ENCODE results near the gene FGF1.

Gene FGF1

DNA sequence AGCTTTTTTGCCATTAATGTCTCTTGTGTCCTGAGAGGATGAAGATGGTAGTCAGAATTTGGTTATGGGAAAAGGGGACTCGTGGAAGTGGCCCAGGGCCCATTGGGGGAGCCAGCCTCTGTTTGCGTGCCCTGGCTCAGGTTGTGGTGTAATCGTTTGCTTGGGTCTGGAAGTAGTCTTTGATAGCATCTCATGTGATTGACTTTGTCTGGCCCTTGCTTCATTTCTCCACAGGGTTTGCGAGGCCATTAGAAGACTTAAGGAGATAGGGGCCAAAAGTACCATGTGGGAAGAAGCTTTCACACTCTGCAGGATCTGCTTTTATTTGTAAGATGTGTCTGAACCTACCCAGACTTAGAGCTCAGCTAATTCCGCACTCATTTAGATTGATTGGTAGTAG lies 114.5 kb downstream of the FGF1 start:
- TF ChIP-seq, protein P1, sequence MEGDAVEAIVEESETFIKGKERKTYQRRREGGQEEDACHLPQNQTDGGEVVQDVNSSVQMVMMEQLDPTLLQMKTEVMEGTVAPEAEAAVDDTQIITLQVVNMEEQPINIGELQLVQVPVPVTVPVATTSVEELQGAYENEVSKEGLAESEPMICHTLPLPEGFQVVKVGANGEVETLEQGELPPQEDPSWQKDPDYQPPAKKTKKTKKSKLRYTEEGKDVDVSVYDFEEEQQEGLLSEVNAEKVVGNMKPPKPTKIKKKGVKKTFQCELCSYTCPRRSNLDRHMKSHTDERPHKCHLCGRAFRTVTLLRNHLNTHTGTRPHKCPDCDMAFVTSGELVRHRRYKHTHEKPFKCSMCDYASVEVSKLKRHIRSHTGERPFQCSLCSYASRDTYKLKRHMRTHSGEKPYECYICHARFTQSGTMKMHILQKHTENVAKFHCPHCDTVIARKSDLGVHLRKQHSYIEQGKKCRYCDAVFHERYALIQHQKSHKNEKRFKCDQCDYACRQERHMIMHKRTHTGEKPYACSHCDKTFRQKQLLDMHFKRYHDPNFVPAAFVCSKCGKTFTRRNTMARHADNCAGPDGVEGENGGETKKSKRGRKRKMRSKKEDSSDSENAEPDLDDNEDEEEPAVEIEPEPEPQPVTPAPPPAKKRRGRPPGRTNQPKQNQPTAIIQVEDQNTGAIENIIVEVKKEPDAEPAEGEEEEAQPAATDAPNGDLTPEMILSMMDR (IDR thresholded peaks at IDR 0.05; ENCODE audit: insufficient read depth, missing control alignments): no peak

DNA sequence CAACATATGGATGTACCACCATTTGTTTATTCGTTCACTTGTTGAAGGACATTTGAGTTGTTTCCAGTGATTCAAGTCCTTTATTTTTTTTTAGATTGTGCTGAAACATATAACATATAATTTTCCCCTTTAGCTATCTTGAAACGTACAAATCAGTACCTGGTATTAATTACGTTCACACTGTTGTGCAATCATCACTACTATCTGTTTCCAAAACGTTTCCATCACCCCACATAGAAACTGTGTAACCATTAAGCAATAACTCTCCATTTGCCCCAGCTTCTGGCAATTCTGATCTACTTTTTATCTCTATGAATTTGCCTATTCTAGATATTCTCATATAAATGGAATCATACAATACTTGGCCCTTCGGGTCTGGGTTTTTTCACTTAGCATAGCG lies 116.0 kb downstream of the FGF1 start:
- FAIRE-seq (no peak), DNase-seq (ENCODE audit: insufficient read length, low spot score) (no peak)
- TF ChIP-seq, protein P1 (IDR thresholded peaks at IDR 0.05; ENCODE audit: insufficient read depth, missing control alignments): no peak

More for the DNA sequence above, 114.5 kb downstream of the FGF1 start:
- FAIRE-seq (no peak), DNase-seq (ENCODE audit: insufficient read length, low spot score) (no peak)

DNA sequence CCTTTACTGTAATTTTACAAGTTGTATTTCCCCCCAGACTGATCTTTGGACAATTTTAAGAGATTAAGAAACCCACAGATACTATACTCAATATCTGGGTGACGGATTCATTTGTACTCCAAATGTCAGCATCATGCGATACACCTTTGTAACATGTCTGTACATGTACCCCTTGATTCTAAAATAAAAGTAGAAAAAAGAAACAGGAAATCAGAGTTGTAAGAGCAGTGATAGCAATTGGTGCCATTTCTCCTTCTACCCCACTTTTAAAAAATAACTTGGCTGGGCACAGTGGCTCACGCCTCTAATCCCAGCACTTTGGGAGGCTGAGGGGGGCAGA lies 116.9 kb downstream of the FGF1 start:
- no peak for DNase-seq (ENCODE audit: insufficient read length, low spot score)
- TF ChIP-seq, protein P1 (IDR thresholded peaks at IDR 0.05; ENCODE audit: insufficient read depth, missing control alignments): no peak
- FAIRE-seq: no peak

DNA sequence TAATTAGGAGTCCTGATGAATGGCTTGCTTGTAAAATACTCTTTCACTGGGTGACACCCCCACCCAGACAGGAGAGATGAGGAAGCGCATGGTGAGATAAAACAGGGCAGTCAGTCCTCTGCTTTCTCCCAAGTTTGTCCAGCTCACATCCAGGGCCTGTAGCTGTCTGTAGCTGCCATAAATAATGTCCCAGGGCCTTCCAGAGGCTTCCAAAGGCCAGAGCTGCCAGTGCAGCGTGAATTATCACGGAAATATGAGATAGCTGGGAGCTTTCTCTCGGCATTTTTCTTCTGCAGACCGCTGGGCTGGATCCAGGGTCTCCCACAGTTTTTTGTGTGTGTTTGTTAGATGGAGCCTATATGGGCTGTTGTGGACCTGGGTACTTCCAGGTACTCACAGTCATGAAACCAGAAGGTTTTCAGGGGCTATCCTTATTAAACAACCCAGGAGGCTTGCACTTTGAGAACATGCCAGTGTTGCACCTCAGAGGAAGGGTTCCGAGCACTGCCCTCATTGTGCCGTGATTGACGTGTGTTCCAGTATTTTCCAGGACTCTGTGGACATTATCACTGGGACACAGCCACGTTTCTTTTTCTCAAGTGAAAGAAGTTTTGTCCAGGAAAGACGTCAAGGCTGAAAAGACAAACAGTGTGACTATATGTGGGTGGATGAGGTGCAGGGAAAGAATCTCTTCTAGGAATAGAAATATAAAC lies 117.5 kb downstream of the FGF1 start:
- TF ChIP-seq, protein P1 (IDR thresholded peaks at IDR 0.05; ENCODE audit: insufficient read depth, missing control alignments): no peak
- FAIRE-seq (no peak), DNase-seq (ENCODE audit: insufficient read length, low spot score) (no peak)

DNA sequence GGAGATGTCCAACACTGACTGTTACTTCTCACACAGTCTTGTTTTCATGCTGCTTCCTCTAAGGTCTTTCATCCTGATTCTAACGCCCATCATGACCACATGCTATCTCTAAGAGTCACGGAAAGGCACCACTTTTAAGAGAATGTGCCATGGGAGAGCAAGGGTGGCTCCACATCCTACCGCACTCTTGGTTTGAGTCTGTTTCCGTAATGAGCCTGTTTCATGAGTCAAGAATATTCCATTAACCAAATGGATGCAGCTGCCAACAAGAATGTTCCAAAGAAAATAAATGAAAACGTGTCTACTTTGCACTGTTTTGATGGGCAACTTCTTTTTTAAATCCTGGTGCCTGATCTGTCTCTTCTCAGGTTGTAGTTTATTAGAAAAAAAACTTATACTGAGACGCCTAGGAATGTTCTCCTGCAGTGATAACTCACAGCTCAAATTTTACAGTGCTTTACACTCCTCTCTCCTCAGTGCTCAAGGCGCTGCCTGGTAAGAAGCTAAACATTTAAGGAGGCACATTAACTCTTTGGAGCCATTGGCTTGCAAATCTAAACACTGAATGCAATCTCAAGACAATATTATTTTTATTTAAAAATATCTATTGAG lies 124.3 kb downstream of the FGF1 start:
- FAIRE-seq: no peak
- TF ChIP-seq, protein P1 (IDR thresholded peaks at IDR 0.05; ENCODE audit: insufficient read depth, missing control alignments): no peak
- no peak for DNase-seq (ENCODE audit: insufficient read length, low spot score)

DNA sequence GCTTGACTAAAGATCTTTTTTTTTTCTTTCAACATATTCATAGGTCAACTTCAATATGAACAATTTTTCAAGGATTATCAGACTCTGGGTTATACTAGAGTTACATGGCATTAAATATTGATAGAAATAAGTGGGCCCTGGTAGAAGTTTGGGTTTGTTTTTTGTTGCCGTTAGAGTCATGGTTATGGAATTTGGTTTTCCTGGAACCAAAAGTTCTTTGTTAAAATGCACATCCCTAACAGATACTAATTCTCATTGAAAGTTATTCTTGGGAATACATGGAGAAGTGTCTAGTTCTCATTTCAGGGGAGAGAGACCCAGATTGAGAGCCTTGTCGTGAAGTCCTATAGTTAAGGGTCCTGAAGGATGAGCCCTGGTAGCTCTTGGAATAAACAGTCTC lies 124.9 kb downstream of the FGF1 start:
- TF ChIP-seq, protein P1 (IDR thresholded peaks at IDR 0.05; ENCODE audit: insufficient read depth, missing control alignments): no peak
- DNase-seq (ENCODE audit: insufficient read length, low spot score): no peak
- FAIRE-seq: no peak

DNA sequence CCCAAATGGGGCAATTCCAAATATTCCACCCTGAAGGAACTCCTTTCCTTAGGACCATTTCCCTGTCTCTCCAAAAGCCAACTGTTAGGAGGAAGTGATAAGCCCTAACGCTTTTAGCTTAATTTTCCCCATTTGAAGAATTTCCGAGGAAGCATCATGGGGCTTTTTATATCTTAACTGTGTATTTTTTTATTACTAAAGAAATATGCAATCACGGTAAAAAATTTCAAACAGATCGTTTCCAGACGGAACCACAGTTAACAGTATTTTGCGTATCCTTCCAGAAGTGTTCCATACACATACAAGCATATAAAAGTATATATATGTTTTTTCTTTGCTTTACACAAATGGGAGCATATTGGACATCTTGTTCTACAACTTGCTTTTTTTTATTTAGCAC lies 133.8 kb downstream of the FGF1 start:
- DNase-seq (ENCODE audit: insufficient read length, low spot score): no peak
- no peak for FAIRE-seq
- TF ChIP-seq, protein P1 (IDR thresholded peaks at IDR 0.05; ENCODE audit: insufficient read depth, missing control alignments): no peak

Data from D721Med (cell line).